K562 (cell line): ENCODE data around the gene VEGFC. TPM values are rescaled to one million over a fixed set of nuclear protein-coding genes. Genes with fewer than 3 reads are reported as not detected.

Experiments used
- ATAC-seq: fragments of 200-7000 bp; cut with Tn5 transposase; 3 replicates; pipeline ENCODE4 v1.9.1; 2020; ENCODE audit warnings: moderate library complexity
- BruUV-seq: library from RNA; stranded (reverse); fragments of 400-500 nt; replicated peaks from 2 replicates; lab custom pipeline; 2021; lab: Mats Ljungman, UMichigan
- CTCF ChIA-PET: fragments of 300-600 bp; formaldehyde crosslinking; extraction: SDS; loops from one replicate; lab custom pipeline; 2021; ENCODE audit warnings: low intra/inter-chr PET ratio; lab: Yijun Ruan, JAX
- POLR2A ChIA-PET: fragments of 300-600, 350-650 bp; sonication (Branson Sonifier 250); formaldehyde crosslinking; extraction: SDS; loops from one replicate; lab custom pipeline; 2021; ENCODE audit warnings: antibody characterized with exemption, inconsistent platforms; lab: Yijun Ruan, JAX
- DNase-seq, 4 experiments: peaks; one replicate each; pipeline versions ENCODE4 v3.0.0 to v3.0.0-alpha.2; 2011 to 2018; ENCODE audit warnings: low spot score in 3 of 4, mixed read lengths in 3 of 4; ENCODE audit errors: extremely low read depth in 1 of 4
- FAIRE-seq: peaks from 2 replicates; lab custom pipeline; 2011; peaks lifted over from hg19 to GRCh38; lab: Jason Lieb, UNC
- H2AFZ ChIP-seq: 2 replicates; pipeline ENCODE4 v1.6.0; 2011; ENCODE audit warnings: low read depth, low read length, control low read depth, inconsistent platforms
- H3K27ac ChIP-seq: fragments of 200-600 bp; 3 replicates; pipeline ENCODE4 v1.8.0; 2011; ENCODE audit warnings: low read depth, mild to moderate bottlenecking, control low read depth, inconsistent platforms, low read length, moderate library complexity, mixed read lengths; ENCODE audit errors: extremely low read depth
- H3K27me3 ChIP-seq, 2 experiments: fragments of 300-600 bp in 1 of 2; 2 replicates in 1 of 2; 3 replicates in 1 of 2; pipeline versions ENCODE4 v1.6.0 to v1.8.0; 2011; ENCODE audit warnings: inconsistent platforms in 2 of 2, low read length in 2 of 2, mild to moderate bottlenecking in 1 of 2, mixed read lengths in 1 of 2, moderate library complexity in 1 of 2; ENCODE audit not compliant: control insufficient read depth in 2 of 2, insufficient read depth in 2 of 2
- H3K36me3 ChIP-seq: fragments of 300-600 bp; 3 replicates; pipeline ENCODE4 v1.8.0; 2011; ENCODE audit warnings: mild to moderate bottlenecking, low read length, inconsistent platforms; ENCODE audit not compliant: control insufficient read depth, insufficient read depth
- H3K4me1 ChIP-seq, 2 experiments: fragments of 200-600 bp in 1 of 2; replicated peaks in 1 of 2; 2 replicates in 1 of 2; 3 replicates in 1 of 2; pipeline versions ENCODE4 v1.5.1 to v1.8.0; 2011; ENCODE audit warnings: inconsistent platforms in 2 of 2, low read length in 2 of 2, mild to moderate bottlenecking in 1 of 2, mixed read lengths in 1 of 2, moderate library complexity in 1 of 2; ENCODE audit not compliant: control insufficient read depth in 2 of 2, insufficient read depth in 2 of 2
- H3K4me2 ChIP-seq: 2 replicates; pipeline ENCODE4 v1.6.1; 2011; ENCODE audit warnings: low read length, control low read depth, inconsistent platforms, mixed read lengths; ENCODE audit not compliant: insufficient read depth
- H3K4me3 ChIP-seq: fragments of 200-600 bp; sonication (generic), shearing (Covaris generic); 2 replicates; pipeline ENCODE4 v1.5.1; 2016; ENCODE audit warnings: control low read depth, inconsistent platforms
- H3K79me2 ChIP-seq: fragments of 200-600 bp; 3 replicates; pipeline ENCODE4 v1.8.0; 2011; ENCODE audit warnings: low read length, inconsistent platforms; ENCODE audit not compliant: control insufficient read depth, insufficient read depth
- H3K9ac ChIP-seq, 2 experiments: 2 replicates each; pipeline versions ENCODE4 v1.6.0 to v1.6.1; 2011; ENCODE audit warnings: low read depth in 2 of 2, low read length in 2 of 2, control low read depth in 1 of 2, inconsistent platforms in 1 of 2, mild to moderate bottlenecking in 1 of 2, mixed read lengths in 1 of 2; ENCODE audit not compliant: insufficient read depth in 1 of 2
- H3K9me1 ChIP-seq: one replicate; pipeline ENCODE4 v1.6.0; 2011; ENCODE audit warnings: inconsistent platforms, mild to moderate bottlenecking, low read length, moderate library complexity; ENCODE audit not compliant: control insufficient read depth, insufficient read depth
- H3K9me3 ChIP-seq: replicated peaks from 2 replicates; pipeline ENCODE4 v1.5.1; 2011; ENCODE audit warnings: low read depth, low read length, inconsistent platforms; ENCODE audit not compliant: control insufficient read depth, insufficient read depth
- H4K20me1 ChIP-seq: replicated peaks from 2 replicates; pipeline ENCODE4 v1.6.1; 2011; ENCODE audit warnings: low read length, inconsistent platforms, mixed read lengths; ENCODE audit not compliant: control insufficient read depth, insufficient read depth
- ARID3B ChIP-seq: fragments of 250-450 bp; sonication (Bioruptor Pico); IDR thresholded peaks from 2 replicates; pipeline ENCODE4 v1.4.0; 2020; ENCODE audit warnings: borderline replicate concordance
- BCOR ChIP-seq: fragments of 450-650 bp; IDR thresholded peaks from 2 replicates; pipeline ENCODE4 v1.6.1; 2016
- CBX2 ChIP-seq: fragments of 200-600 bp; sonication (generic); IDR thresholded peaks from one replicate; pipeline ENCODE4 v1.6.1; 2012; ENCODE audit warnings: mild to moderate bottlenecking, low read length, inconsistent platforms; ENCODE audit not compliant: insufficient read depth, poor library complexity, severe bottlenecking
- CHD2 ChIP-seq: IDR thresholded peaks from 2 replicates; pipeline ENCODE4 v1.6.1; 2011; ENCODE audit warnings: low read depth, low read length
- FOXA3 ChIP-seq, 2 experiments: fragments of 450-650 bp in 1 of 2; sonication (generic) in 1 of 2; formaldehyde crosslinking; IDR thresholded peaks in 1 of 2; conservative IDR thresholded peaks in 1 of 2; 2 replicates each; pipeline versions ENCODE4 v1.4.0 to v1.8.0; 2020 to 2022; ENCODE audit warnings: mild to moderate bottlenecking in 2 of 2, missing genetic modification reagents in 1 of 2
- GTF3C2 ChIP-seq: IDR thresholded peaks from 3 replicates; pipeline ENCODE4 v1.6.1; 2011; ENCODE audit warnings: borderline replicate concordance, mild to moderate bottlenecking, moderate library complexity; ENCODE audit not compliant: insufficient read length; ENCODE audit errors: extremely low read depth
- IRF1 ChIP-seq: sonication (generic); formaldehyde crosslinking; IDR thresholded peaks from 2 replicates; pipeline ENCODE4 v1.8.0; 2022; ENCODE audit warnings: missing genetic modification reagents, mild to moderate bottlenecking, borderline replicate concordance
- KLF16 ChIP-seq: IDR thresholded peaks from 2 replicates; pipeline ENCODE4 v1.6.1; 2016; ENCODE audit warnings: antibody characterized with exemption
- PHTF2 ChIP-seq: fragments of 250-450 bp; sonication (Bioruptor Pico); IDR thresholded peaks from 2 replicates; pipeline ENCODE4 v1.5.0; 2021; ENCODE audit warnings: mild to moderate bottlenecking
- TSC22D4 ChIP-seq: fragments of 450-650 bp; IDR thresholded peaks from 2 replicates; pipeline ENCODE4 v1.6.1; 2016; ENCODE audit warnings: missing genetic modification characterization, missing biosample characterization, control low read depth
- ZBTB49 ChIP-seq: sonication (generic); formaldehyde crosslinking; IDR thresholded peaks from 2 replicates; pipeline ENCODE4 v1.8.0; 2022; ENCODE audit warnings: missing genetic modification reagents, mild to moderate bottlenecking, borderline replicate concordance
- ZNF263 ChIP-seq: sonication (generic); formaldehyde crosslinking; IDR thresholded peaks from 2 replicates; pipeline ENCODE4 v1.8.0; 2022; ENCODE audit warnings: mild to moderate bottlenecking, missing genetic modification reagents, borderline replicate concordance
- WGBS: fragments of 100-300 bp; shearing (Covaris generic); methylation state at CpG from one replicate; pipeline ENCODE4 v1.1.6; 2016; ENCODE audit warnings: low coverage, mixed read lengths; ENCODE audit not compliant: insufficient coverage; ENCODE audit errors: missing lambda C conversion rate; 5-methylcytosine and 5-hydroxymethylcytosine counted together
- in situ Hi-C: fragments of 300-500 bp; cut with MboI; formaldehyde crosslinking; loops from 4 replicates; pipeline ENCODE4 v1.15.0; 2018; ENCODE audit warnings: inconsistent platforms, mixed read lengths
- intact Hi-C: fragments of 100-400 bp; cut with micrococcal nuclease; formaldehyde crosslinking; loops from 2 replicates; pipeline ENCODE4 v1.14.2; 2022
- polyA plus RNA-seq, 8 experiments: library from polyadenylated mRNA; depleted of rRNA in 4 of 8; stranded (reverse) in 5 of 8; unstranded in 3 of 8; fragments of >200 nt; fragmentation: Nextera tagmentation in 2 of 8; fragmentation: Illumina TruSeq in 1 of 8; extraction: Ambion mirVana in 2 of 8; extraction: Trizol in 1 of 8; gene quantifications; 2 replicates each; pipeline versions ENCODE4 v1.2.1 to v1.2.3, GENCODE V29; 2011 to 2014; ENCODE audit warnings: inconsistent platforms in 1 of 8, missing spikeins in 1 of 8
- total RNA-seq, 7 experiments: library from RNA; depleted of rRNA in 6 of 7; stranded (reverse); fragments of >200 nt in 6 of 7; fragmentation: Illumina TruSeq in 2 of 7; extraction: Trizol in 2 of 7; gene quantifications; 2 replicates each; pipeline versions ENCODE4 v1.2.1 to v1.2.3, GENCODE V29; 2011 to 2021; ENCODE audit warnings: low replicate concordance in 1 of 7

The VEGFC gene
- total and polyA plus RNA-seq, 9 of the 15 experiments (the other 6 are each of a cell fraction or from before 2014, with no cell fraction given), result not detected

- no peak for TF ChIP-seq ZNF263 (CRISPR knock-in tag)
- no peak for TF ChIP-seq FOXA3 (CRISPR knock-in tag; conservative IDR thresholded peaks at IDR 0.05 in 1 of 2, IDR thresholded peaks at IDR 0.05 in 1 of 2)
- TF ChIP-seq ZBTB49 (CRISPR knock-in tag), result no peak
- TF ChIP-seq TSC22D4 (tag), result no peak
- TF ChIP-seq CBX2, result no peak
Measured at GRCh38 chr4:176774852-176775251, 17.9 kb downstream of the VEGFC start (continued).

- H2AFZ ChIP-seq, result no peak overlapping the region
- H3K27ac ChIP-seq, result no peak overlapping the region
- no peaks in the 10 kb centered on the region for H3K79me2 ChIP-seq
- in situ Hi-C loops, result no loop called here
- no peaks in the 10 kb centered on the region for H3K4me1 ChIP-seq
- H4K20me1 ChIP-seq, result no peaks in the 10 kb centered on the region
- CTCF ChIA-PET, result no interaction called here
- ATAC-seq (no peak), DNase-seq (no peak), FAIRE-seq (no peak)
- no peak overlapping the region for H3K4me2 ChIP-seq
- POLR2A ChIA-PET, result no interaction called here
- 0% methylated on average over 2 of the region's 2 CpGs for WGBS
- no peaks in the 10 kb centered on the region for H3K9me1 ChIP-seq
- no peak for TF ChIP-seq GTF3C2
- no peak for TF ChIP-seq IRF1
- no peak for TF ChIP-seq ARID3B (CRISPR knock-in tag)
- no peak for TF ChIP-seq PHTF2 (CRISPR knock-in tag)
- no peak for TF ChIP-seq KLF16
- no peak for TF ChIP-seq CHD2
- TF ChIP-seq BCOR, result no peak
- BruUV-seq, result no TSS peak
- intact Hi-C loops, result no loop called here
- no peak overlapping the region for H3K4me3 ChIP-seq
- H3K36me3 ChIP-seq, result no peaks in the 10 kb centered on the region
- H3K27me3 ChIP-seq, result no peaks in the 10 kb centered on the region
- H3K9ac ChIP-seq, result no peak overlapping the region
- H3K9me3 ChIP-seq, result 0 out of 2 replicates have a peak, but pooled peaks cover 1% of the 10 kb centered on the region
Measured at GRCh38 chr4:176769514-176769913, 23.2 kb downstream of the VEGFC start.
